Astrocyte of the spinal cord (primary cell): Measurements from ENCODE around the gene FABP2.

Experiments
- DNase-seq: peaks from one replicate; pipeline ENCODE4 v3.0.0; 2011; ENCODE audit warnings: low read depth, low spot score
- H3K4me3 ChIP-seq: 2 replicates; pipeline ENCODE4 v1.5.1; 2011; ENCODE audit warnings: low read depth, mild to moderate bottlenecking, low read length, moderate library complexity
- CTCF ChIP-seq: IDR thresholded peaks from 2 replicates; pipeline ENCODE4 v1.5.1; 2012; ENCODE audit warnings: low read depth, mild to moderate bottlenecking, low read length, inconsistent platforms
- in situ Hi-C: cut with HindIII; loops from 2 replicates; pipeline ENCODE4 v1.10.0; 2017; ENCODE audit warnings: low sequenced_read_pairs

The FABP2 gene

GRCh38 chr4:119313237-119313636, 8.7 kb downstream of the FABP2 start:
- no peak for TF ChIP-seq CTCF
- H3K4me3 ChIP-seq = no peak overlapping the region
- in situ Hi-C loops = no loop called here
- no peak for DNase-seq

GRCh38 chr4:119310826-119311225, 11.1 kb downstream of the FABP2 start:
- DNase-seq = peak; percentile 58
- H3K4me3 ChIP-seq = no peak overlapping the region
- in situ Hi-C loops = no loop called here
- no peak for TF ChIP-seq CTCF

GRCh38 chr4:119307606-119308005, 14.3 kb downstream of the FABP2 start:
- DNase-seq = no peak
- in situ Hi-C loops = no loop called here
- TF ChIP-seq CTCF = no peak
- H3K4me3 ChIP-seq = no peak overlapping the region

- in situ Hi-C loops = no loop called here
- no peak for TF ChIP-seq CTCF
- H3K4me3 ChIP-seq = no peak overlapping the region
- no peak for DNase-seq
Measured at GRCh38 chr4:119304431-119304830, 17.5 kb downstream of the FABP2 start.

GRCh38 chr4:119303587-119304305, 18.2 kb downstream of the FABP2 start:
- TF ChIP-seq CTCF = no peak
- H3K4me3 ChIP-seq = no peak overlapping the region
- in situ Hi-C loops = no loop called here
- DNase-seq = no peak

GRCh38 chr4:119302073-119302832, 19.7 kb downstream of the FABP2 start:
- no peak overlapping the region for H3K4me3 ChIP-seq
- no peak for TF ChIP-seq CTCF
- no peak for DNase-seq
- in situ Hi-C loops = no loop called here
